ENCODE measurements around the gene SOS1. TPM values are rescaled to one million over a fixed set of nuclear protein-coding genes. Genes with fewer than 3 reads are reported as not detected.
A peak's percentile ranks its signal among the peaks of the same experiment; 100 is the strongest.

SOS1 gene
- total and polyA plus RNA-seq, 2 donors from 2014 or later, result 5.5 to 33.4 TPM

DNA sequence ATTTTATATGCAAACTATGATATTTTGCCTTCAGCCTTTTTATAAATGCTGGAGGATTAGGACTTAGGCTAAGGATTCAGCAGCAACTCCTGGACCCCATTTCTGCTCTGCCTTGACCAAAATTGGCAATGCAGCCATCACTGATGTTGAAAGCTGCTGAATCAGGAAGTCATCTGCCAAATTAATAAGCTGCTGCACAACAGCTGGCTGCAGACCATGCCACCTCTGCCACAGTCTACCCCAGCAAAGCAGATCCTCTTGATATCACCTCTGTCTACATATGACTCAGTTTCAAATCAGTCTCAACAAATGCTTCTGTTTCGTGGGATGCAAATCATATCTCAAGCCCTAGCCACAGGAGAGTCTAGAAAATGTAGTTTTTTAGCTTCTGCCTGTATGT lies 7.1 kb upstream of the SOS1 start:
- Histone ChIP-seq H3K4me1 (ENCODE audit: control insufficient read depth in 2 of 3, insufficient read depth in 2 of 3, low read depth in 1 of 3, low read length in 3 of 3) (peaks cover 0 to 9% (median 8%) of the 10 kb centered on the region in 3 donors), H3K36me3 (ENCODE audit: control insufficient read depth in 2 of 3, insufficient read depth in 3 of 3, low read length in 3 of 3) (no peaks in the 10 kb centered on the region), H3K4me3 (ENCODE audit: low read length in 3 of 3) (no peak overlapping the region), H3K27ac (ENCODE audit: low read depth in 2 of 2, low read length in 2 of 2) (no peak overlapping the region), H3K27me3 (ENCODE audit: control insufficient read depth, insufficient read depth, low read length) (no peaks in the 10 kb centered on the region), H3K9ac (ENCODE audit: low read length in 3 of 3) (no peak overlapping the region), H3K9me3 (ENCODE audit: control insufficient read depth in 2 of 3, insufficient read depth in 1 of 3, low read length in 3 of 3) (no peaks in the 10 kb centered on the region)
- intact Hi-C loops (cut with DNase I), result no loop called here
- DNase-seq (no peak), FAIRE-seq (no peak)
- TF ChIP-seq, protein P1, sequence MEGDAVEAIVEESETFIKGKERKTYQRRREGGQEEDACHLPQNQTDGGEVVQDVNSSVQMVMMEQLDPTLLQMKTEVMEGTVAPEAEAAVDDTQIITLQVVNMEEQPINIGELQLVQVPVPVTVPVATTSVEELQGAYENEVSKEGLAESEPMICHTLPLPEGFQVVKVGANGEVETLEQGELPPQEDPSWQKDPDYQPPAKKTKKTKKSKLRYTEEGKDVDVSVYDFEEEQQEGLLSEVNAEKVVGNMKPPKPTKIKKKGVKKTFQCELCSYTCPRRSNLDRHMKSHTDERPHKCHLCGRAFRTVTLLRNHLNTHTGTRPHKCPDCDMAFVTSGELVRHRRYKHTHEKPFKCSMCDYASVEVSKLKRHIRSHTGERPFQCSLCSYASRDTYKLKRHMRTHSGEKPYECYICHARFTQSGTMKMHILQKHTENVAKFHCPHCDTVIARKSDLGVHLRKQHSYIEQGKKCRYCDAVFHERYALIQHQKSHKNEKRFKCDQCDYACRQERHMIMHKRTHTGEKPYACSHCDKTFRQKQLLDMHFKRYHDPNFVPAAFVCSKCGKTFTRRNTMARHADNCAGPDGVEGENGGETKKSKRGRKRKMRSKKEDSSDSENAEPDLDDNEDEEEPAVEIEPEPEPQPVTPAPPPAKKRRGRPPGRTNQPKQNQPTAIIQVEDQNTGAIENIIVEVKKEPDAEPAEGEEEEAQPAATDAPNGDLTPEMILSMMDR (IDR thresholded peaks at IDR 0.05; ENCODE audit: borderline replicate concordance, extremely low read depth, insufficient read depth), result no peak

DNA sequence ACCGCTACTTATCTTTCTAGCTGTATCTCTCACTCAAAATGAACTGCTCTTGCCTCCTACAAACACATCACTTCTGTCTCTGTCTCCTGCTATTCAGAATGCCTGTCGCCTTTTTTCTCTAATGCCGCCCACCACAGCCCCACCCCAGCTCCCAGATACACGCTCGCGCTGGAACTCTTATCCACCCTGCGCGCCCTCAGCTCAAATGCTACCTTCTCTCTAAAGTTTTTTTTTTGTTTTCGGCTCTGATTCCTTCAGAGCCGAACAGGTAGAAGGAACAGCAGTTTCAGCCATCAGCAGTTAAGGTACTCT lies 3.9 kb upstream of the SOS1 start:
- H3K4me3 ChIP-seq (ENCODE audit: low read length in 3 of 3), result peak overlapping the region; percentile 91 to 99 (median 96)
- TF ChIP-seq, protein P1 (IDR thresholded peaks at IDR 0.05; ENCODE audit: borderline replicate concordance, extremely low read depth, insufficient read depth), result no peak
- H3K36me3 ChIP-seq (ENCODE audit: control insufficient read depth in 2 of 3, insufficient read depth in 3 of 3, low read length in 3 of 3), result no peaks in the 10 kb centered on the region
- peak overlapping the region; percentile 89 to 95 for H3K27ac ChIP-seq (ENCODE audit: low read depth in 2 of 2, low read length in 2 of 2)
- H3K9ac ChIP-seq (ENCODE audit: low read length in 3 of 3), result peak overlapping the region; percentile 71 to 98 (median 89)
- no peaks in the 10 kb centered on the region for H3K9me3 ChIP-seq (ENCODE audit: control insufficient read depth in 2 of 3, insufficient read depth in 1 of 3, low read length in 3 of 3)
- intact Hi-C loops (cut with DNase I), result no loop called here
- no peak for DNase-seq
- no peak for FAIRE-seq
- no peaks in the 10 kb centered on the region for H3K27me3 ChIP-seq (ENCODE audit: control insufficient read depth, insufficient read depth, low read length)
- H3K4me1 ChIP-seq (ENCODE audit: control insufficient read depth in 2 of 3, insufficient read depth in 2 of 3, low read depth in 1 of 3, low read length in 3 of 3), result peaks cover 0 to 16% (median 8%) of the 10 kb centered on the region in 3 donors

DNA sequence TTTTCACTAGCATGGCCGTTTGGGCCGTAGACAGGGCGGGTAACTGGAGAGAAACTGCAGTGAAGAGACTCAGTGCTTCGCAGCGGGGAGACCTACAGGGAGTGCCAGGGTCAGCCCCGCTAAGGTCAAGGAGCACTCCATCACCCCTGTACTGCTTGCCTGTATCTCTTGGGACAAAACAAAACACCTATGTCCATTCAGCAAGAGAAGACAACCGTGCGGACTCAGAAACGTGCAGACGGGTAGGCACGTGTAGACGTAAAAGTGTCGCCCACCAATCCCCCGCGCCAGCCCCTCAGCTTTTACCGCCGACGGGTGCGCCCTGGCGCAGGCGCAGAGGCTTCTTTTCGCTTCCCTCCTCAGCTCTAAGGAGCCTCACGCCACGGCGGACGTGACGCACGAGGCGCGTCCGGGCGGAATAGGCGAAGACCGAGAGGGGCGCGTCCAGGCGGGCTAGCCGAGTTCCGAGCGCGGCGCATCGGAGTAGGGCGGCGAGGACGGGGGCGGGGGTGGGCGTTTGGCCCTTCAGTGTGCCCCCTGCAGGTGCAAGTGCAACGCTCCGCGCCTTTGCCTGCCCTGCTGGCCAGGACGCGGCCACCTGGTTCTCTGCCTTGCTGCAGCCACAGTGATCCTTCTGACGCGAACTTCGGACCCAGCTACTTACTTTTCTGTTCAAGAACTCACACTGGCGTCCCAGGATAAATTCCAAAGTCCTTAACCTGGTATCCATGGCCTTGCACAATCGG lies 3.3 kb upstream of the SOS1 start:
- intact Hi-C loops (cut with DNase I), result no loop called here
- Histone ChIP-seq H3K4me1 (ENCODE audit: control insufficient read depth in 2 of 3, insufficient read depth in 2 of 3, low read depth in 1 of 3, low read length in 3 of 3) (peaks cover 0 to 16% (median 8%) of the 10 kb centered on the region in 3 donors), H3K27me3 (ENCODE audit: control insufficient read depth, insufficient read depth, low read length) (no peaks in the 10 kb centered on the region), H3K9me3 (ENCODE audit: control insufficient read depth in 2 of 3, insufficient read depth in 1 of 3, low read length in 3 of 3) (no peaks in the 10 kb centered on the region), H3K36me3 (ENCODE audit: control insufficient read depth in 2 of 3, insufficient read depth in 3 of 3, low read length in 3 of 3) (no peaks in the 10 kb centered on the region), H3K4me3 (ENCODE audit: low read length in 3 of 3) (peak overlapping the region; percentile 95 to 99 (median 96)), H3K9ac (ENCODE audit: low read length in 3 of 3) (peak overlapping the region; percentile 71 to 98 (median 95)), H3K27ac (ENCODE audit: low read depth in 2 of 2, low read length in 2 of 2) (peak overlapping the region; percentile 89 to 95)
- TF ChIP-seq, protein P1 (IDR thresholded peaks at IDR 0.05; ENCODE audit: borderline replicate concordance, extremely low read depth, insufficient read depth), result peak; percentile 36
- FAIRE-seq (no peak), DNase-seq (peak; percentile 98 to 99 (median 98))
